Epithelial cell of esophagus (primary cell): ENCODE measurements around the gene ACP6.

ENCODE experiments used
- DNase-seq: peaks from one replicate; pipeline ENCODE4 v3.0.0; 2010; ENCODE audit warnings: low read depth
- H3K4me3 ChIP-seq: 2 replicates; pipeline ENCODE4 v1.5.1; 2011; ENCODE audit warnings: mild to moderate bottlenecking, low read length, control low read depth
- CTCF ChIP-seq: IDR thresholded peaks from 2 replicates; pipeline ENCODE4 v1.5.1; 2011; ENCODE audit warnings: low read depth, mild to moderate bottlenecking, low read length, control low read depth, inconsistent platforms; ENCODE audit not compliant: insufficient read depth; ENCODE audit errors: missing control alignments

The ACP6 gene

GRCh38 chr1:147670319-147671001, at the start of gene ACP6:
Gene ACP6 (minus strand): TSS chr1:147670524. CDS start chr1:147670048, 476 bp downstream.
- peak within 1 kb of the TSS; percentile 78 for H3K4me3 ChIP-seq
- no peak for TF ChIP-seq CTCF
- DNase-seq = peak; percentile 95

GRCh38 chr1:147719711-147720225, 49.4 kb upstream of the ACP6 start:
- no peak for TF ChIP-seq CTCF
- no peak overlapping the region for H3K4me3 ChIP-seq
- no peak for DNase-seq

- no peak for TF ChIP-seq CTCF
Measured at GRCh38 chr1:147719029-147719698, 48.8 kb upstream of the ACP6 start.

GRCh38 chr1:147717706-147718097, 47.4 kb upstream of the ACP6 start:
- DNase-seq = peak; percentile 88
- no peak for TF ChIP-seq CTCF
- no peak overlapping the region for H3K4me3 ChIP-seq

More at GRCh38 chr1:147719029-147719698, 48.8 kb upstream of the ACP6 start:
- H3K4me3 ChIP-seq = no peak overlapping the region
- DNase-seq = peak; percentile 48

GRCh38 chr1:147717051-147717705, 46.9 kb upstream of the ACP6 start:
- peak; percentile 99 for DNase-seq
- no peak overlapping the region for H3K4me3 ChIP-seq
- TF ChIP-seq CTCF = no peak

- H3K4me3 ChIP-seq = no peak overlapping the region
- DNase-seq = no peak
- TF ChIP-seq CTCF = no peak
Measured at GRCh38 chr1:147712605-147713004, 42.3 kb upstream of the ACP6 start.
